ENCODE measurements around the gene BACH1. TPM values are rescaled to one million over a fixed set of nuclear protein-coding genes. Genes with fewer than 3 reads are reported as not detected.
A peak's percentile ranks its signal among the peaks of the same experiment; 100 is the strongest.

BACH1 gene
- total and polyA plus RNA-seq, 4 donors: 12.1 to 103 (median 52.4) TPM

DNA sequence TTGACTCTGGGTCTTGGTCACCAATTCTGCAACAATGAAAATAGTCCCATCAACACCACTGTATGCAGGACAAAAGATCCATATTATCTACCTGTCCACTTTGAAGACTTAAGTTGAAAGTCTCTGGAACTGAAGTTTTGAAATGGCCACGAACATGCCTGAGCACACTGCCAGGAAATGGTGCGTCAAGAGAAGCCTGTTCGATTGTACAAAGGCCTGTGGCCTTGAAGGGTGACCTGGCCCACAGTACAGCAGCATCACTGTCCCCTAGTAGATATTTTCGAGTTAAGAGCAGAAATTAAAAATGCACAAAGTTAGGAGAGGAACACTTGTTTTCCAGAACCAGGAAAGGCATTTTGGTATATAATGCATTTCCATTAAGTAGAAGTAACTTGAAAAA, 78.5 kb downstream of the BACH1 start:
- Histone ChIP-seq H3K4me1 (ENCODE audit: control insufficient read depth in 1 of 2, insufficient read depth in 2 of 2, low read length in 2 of 2) (peaks cover 0 to 1% of the 10 kb centered on the region in 2 donors), H3K4me3 (ENCODE audit: low read length in 2 of 2) (no peak overlapping the region), H3K9me3 (ENCODE audit: control insufficient read depth, low read length) (peaks cover 2% of the 10 kb centered on the region), H3K27ac (ENCODE audit: low read depth in 1 of 2, low read length in 2 of 2) (no peak overlapping the region), H3K27me3 (ENCODE audit: control insufficient read depth in 1 of 2, insufficient read depth in 2 of 2, low read length in 1 of 2) (no peaks in the 10 kb centered on the region), H3K36me3 (ENCODE audit: control insufficient read depth in 1 of 2, insufficient read depth in 2 of 2, low read length in 1 of 2) (peaks cover 0 to 1% of the 10 kb centered on the region in 2 donors)
- 88 to 95% methylated on average over 4 of the region's 4 CpGs for WGBS, 2 donors
- intact Hi-C loops (cut with DNase I): no loop called here
- no peak for DNase-seq
- ATAC-seq (ENCODE audit: low FRiP score): no peak

GRCh38 chr21:29378832-29379231, 80.1 kb downstream of the BACH1 start:
- Histone ChIP-seq H3K27ac (ENCODE audit: low read depth in 1 of 2, low read length in 2 of 2) (no peak overlapping the region), H3K4me3 (ENCODE audit: low read length in 2 of 2) (no peak overlapping the region), H3K36me3 (ENCODE audit: control insufficient read depth in 1 of 2, insufficient read depth in 2 of 2, low read length in 1 of 2) (no peaks in the 10 kb centered on the region), H3K4me1 (ENCODE audit: control insufficient read depth in 1 of 2, insufficient read depth in 2 of 2, low read length in 2 of 2) (peaks cover 0 to 1% of the 10 kb centered on the region in 2 donors), H3K27me3 (ENCODE audit: control insufficient read depth in 1 of 2, insufficient read depth in 2 of 2, low read length in 1 of 2) (no peaks in the 10 kb centered on the region), H3K9me3 (ENCODE audit: control insufficient read depth, low read length) (peaks cover 2% of the 10 kb centered on the region)
- DNase-seq (no peak), ATAC-seq (ENCODE audit: low FRiP score) (no peak)
- WGBS, 2 donors: 61 to 74% methylated on average over 4 of the region's 4 CpGs
- intact Hi-C loops (cut with DNase I): no loop called here

DNA sequence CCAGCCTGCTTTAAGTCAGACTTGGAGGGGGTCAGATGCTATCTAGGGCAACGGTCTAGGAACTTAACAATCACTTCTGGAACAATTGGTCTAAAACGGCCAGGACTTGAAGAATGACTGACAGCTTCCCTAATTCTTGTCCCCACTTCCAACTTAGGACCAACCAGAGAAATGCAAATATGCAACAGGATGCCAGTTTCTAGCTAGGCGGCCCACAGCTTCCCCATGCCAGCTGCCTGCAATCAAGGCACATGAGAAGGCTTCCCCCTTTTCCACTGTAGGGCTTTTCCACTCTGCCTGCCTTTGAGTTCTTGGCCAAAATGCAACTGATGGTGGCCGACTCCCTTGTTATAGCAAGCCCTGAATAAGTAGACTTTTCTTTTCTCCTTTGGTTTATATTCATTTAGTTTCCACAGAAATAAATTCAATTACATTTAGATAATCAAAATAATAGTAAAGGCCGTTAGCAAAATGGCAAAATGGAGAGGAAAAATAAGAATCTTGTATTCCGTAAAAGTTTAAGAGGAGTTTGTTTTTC, 80.9 kb downstream of the BACH1 start:
- Histone ChIP-seq H3K36me3 (ENCODE audit: control insufficient read depth in 1 of 2, insufficient read depth in 2 of 2, low read length in 1 of 2) (no peaks in the 10 kb centered on the region), H3K27me3 (ENCODE audit: control insufficient read depth in 1 of 2, insufficient read depth in 2 of 2, low read length in 1 of 2) (no peaks in the 10 kb centered on the region), H3K27ac (ENCODE audit: low read depth in 1 of 2, low read length in 2 of 2) (no peak overlapping the region), H3K4me3 (ENCODE audit: low read length in 2 of 2) (no peak overlapping the region), H3K9me3 (ENCODE audit: control insufficient read depth, low read length) (peaks cover 2% of the 10 kb centered on the region), H3K4me1 (ENCODE audit: control insufficient read depth in 1 of 2, insufficient read depth in 2 of 2, low read length in 2 of 2) (peaks cover 0 to 1% of the 10 kb centered on the region in 2 donors)
- 88 to 89% methylated on average over 6 of the region's 6 CpGs for WGBS, 2 donors
- DNase-seq: peak in 1 of 2 donors; percentile 47
- intact Hi-C loops (cut with DNase I): no loop called here
- ATAC-seq (ENCODE audit: low FRiP score): no peak

- Histone ChIP-seq H3K4me3 (ENCODE audit: low read length in 2 of 2) (no peak overlapping the region), H3K27me3 (ENCODE audit: control insufficient read depth in 1 of 2, insufficient read depth in 2 of 2, low read length in 1 of 2) (no peaks in the 10 kb centered on the region), H3K27ac (ENCODE audit: low read depth in 1 of 2, low read length in 2 of 2) (no peak overlapping the region), H3K4me1 (ENCODE audit: control insufficient read depth in 1 of 2, insufficient read depth in 2 of 2, low read length in 2 of 2) (peaks cover 0 to 1% of the 10 kb centered on the region in 2 donors), H3K9me3 (ENCODE audit: control insufficient read depth, low read length) (peaks cover 2% of the 10 kb centered on the region), H3K36me3 (ENCODE audit: control insufficient read depth in 1 of 2, insufficient read depth in 2 of 2, low read length in 1 of 2) (no peaks in the 10 kb centered on the region)
- intact Hi-C loops (cut with DNase I): no loop called here
- DNase-seq (no peak), ATAC-seq (ENCODE audit: low FRiP score) (no peak)
- 90 to 91% methylated on average over 4 of the region's 4 CpGs for WGBS, 2 donors
These were observed 83.4 kb downstream of the BACH1 start for GRCh38 chr21:29382030-29382654.

GRCh38 chr21:29384683-29385359, 86.1 kb downstream of the BACH1 start:
- no peak overlapping the region for H3K4me3 ChIP-seq (ENCODE audit: low read length in 2 of 2)

DNA sequence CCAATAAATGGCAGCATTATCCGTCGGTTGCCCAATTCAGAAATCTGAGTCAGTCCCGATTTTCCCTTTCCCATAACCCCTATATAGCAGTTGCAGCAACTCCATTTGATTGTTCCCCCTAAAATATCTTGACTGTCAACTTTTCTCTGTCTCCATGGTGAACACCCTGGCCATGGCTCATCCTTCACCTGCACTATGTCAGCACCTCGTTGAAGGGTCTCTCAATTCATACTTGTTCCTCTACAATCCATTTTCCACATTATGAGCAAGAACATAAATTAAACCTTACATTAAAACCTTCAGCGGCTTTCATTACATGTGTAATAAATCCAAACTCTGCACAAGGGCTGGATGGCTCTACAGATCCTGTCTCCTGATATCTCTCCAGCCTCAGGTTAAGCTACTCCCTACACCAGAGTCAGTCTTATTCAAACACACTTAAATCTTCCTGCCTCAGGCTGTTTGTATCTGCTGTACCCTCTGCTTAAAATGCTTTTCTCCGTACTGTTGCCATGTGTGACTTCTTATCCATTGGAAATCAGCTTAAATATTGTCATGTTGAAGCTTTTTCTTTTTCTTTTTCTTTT, 87.3 kb downstream of the BACH1 start:
- no peak for ATAC-seq (ENCODE audit: low FRiP score)
- no peaks in the 10 kb centered on the region for H3K36me3 ChIP-seq (ENCODE audit: control insufficient read depth in 1 of 2, insufficient read depth in 2 of 2, low read length in 1 of 2)
- H3K4me1 ChIP-seq (ENCODE audit: control insufficient read depth in 1 of 2, insufficient read depth in 2 of 2, low read length in 2 of 2): no peaks in the 10 kb centered on the region
- no peaks in the 10 kb centered on the region for H3K9me3 ChIP-seq (ENCODE audit: control insufficient read depth, low read length)
- WGBS, 2 donors: 91% methylated on average over 6 of the region's 6 CpGs
- intact Hi-C loops (cut with DNase I): no loop called here
- DNase-seq: no peak
- H3K4me3 ChIP-seq (ENCODE audit: low read length in 2 of 2): no peak overlapping the region
- no peak overlapping the region for H3K27ac ChIP-seq (ENCODE audit: low read depth in 1 of 2, low read length in 2 of 2)
- no peaks in the 10 kb centered on the region for H3K27me3 ChIP-seq (ENCODE audit: control insufficient read depth in 1 of 2, insufficient read depth in 2 of 2, low read length in 1 of 2)

More at GRCh38 chr21:29384683-29385359, 86.1 kb downstream of the BACH1 start:
- no peaks in the 10 kb centered on the region for H3K27me3 ChIP-seq (ENCODE audit: control insufficient read depth in 1 of 2, insufficient read depth in 2 of 2, low read length in 1 of 2)
- H3K27ac ChIP-seq (ENCODE audit: low read depth in 1 of 2, low read length in 2 of 2): no peak overlapping the region
- no peaks in the 10 kb centered on the region for H3K36me3 ChIP-seq (ENCODE audit: control insufficient read depth in 1 of 2, insufficient read depth in 2 of 2, low read length in 1 of 2)
- intact Hi-C loops (cut with DNase I): no loop called here
- H3K9me3 ChIP-seq (ENCODE audit: control insufficient read depth, low read length): no peaks in the 10 kb centered on the region
- DNase-seq (no peak), ATAC-seq (ENCODE audit: low FRiP score) (no peak)
- no peaks in the 10 kb centered on the region for H3K4me1 ChIP-seq (ENCODE audit: control insufficient read depth in 1 of 2, insufficient read depth in 2 of 2, low read length in 2 of 2)
- 51 to 57% methylated on average over 2 of the region's 2 CpGs for WGBS, 2 donors

GRCh38 chr21:29386803-29387202, 88.1 kb downstream of the BACH1 start:
- Histone ChIP-seq H3K9me3 (ENCODE audit: control insufficient read depth, low read length) (no peaks in the 10 kb centered on the region), H3K36me3 (ENCODE audit: control insufficient read depth in 1 of 2, insufficient read depth in 2 of 2, low read length in 1 of 2) (no peaks in the 10 kb centered on the region), H3K4me1 (ENCODE audit: control insufficient read depth in 1 of 2, insufficient read depth in 2 of 2, low read length in 2 of 2) (no peaks in the 10 kb centered on the region), H3K27me3 (ENCODE audit: control insufficient read depth in 1 of 2, insufficient read depth in 2 of 2, low read length in 1 of 2) (no peaks in the 10 kb centered on the region), H3K27ac (ENCODE audit: low read depth in 1 of 2, low read length in 2 of 2) (no peak overlapping the region), H3K4me3 (ENCODE audit: low read length in 2 of 2) (no peak overlapping the region)
- intact Hi-C loops (cut with DNase I): no loop called here
- 87 to 90% methylated on average over 4 of the region's 4 CpGs for WGBS, 2 donors
- ATAC-seq (ENCODE audit: low FRiP score) (no peak), DNase-seq (no peak)

DNA sequence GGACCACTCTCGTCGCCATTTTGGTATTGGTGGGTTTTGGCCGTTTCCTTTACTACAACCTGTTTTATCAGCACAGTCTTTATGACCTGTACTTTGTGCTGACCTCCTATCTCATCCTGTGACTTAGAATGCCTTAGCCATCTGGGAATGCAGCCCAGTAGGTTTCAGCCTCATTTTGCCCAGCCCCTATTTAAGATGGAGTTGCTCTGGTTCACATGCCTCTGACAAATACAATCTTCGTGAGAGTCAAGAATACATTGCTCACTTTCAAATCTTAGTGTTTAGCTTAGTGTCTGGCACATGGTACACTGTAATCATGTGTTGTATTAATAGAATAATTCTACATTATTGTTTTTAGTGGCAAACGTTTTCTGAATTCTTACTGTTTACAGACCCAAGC, 88.9 kb downstream of the BACH1 start:
- no peak overlapping the region for H3K4me3 ChIP-seq (ENCODE audit: low read length in 2 of 2)
- H3K4me1 ChIP-seq (ENCODE audit: control insufficient read depth in 1 of 2, insufficient read depth in 2 of 2, low read length in 2 of 2): no peaks in the 10 kb centered on the region
- H3K9me3 ChIP-seq (ENCODE audit: control insufficient read depth, low read length): no peaks in the 10 kb centered on the region
- H3K27me3 ChIP-seq (ENCODE audit: control insufficient read depth in 1 of 2, insufficient read depth in 2 of 2, low read length in 1 of 2): no peaks in the 10 kb centered on the region
- DNase-seq (no peak), ATAC-seq (ENCODE audit: low FRiP score) (no peak)
- H3K36me3 ChIP-seq (ENCODE audit: control insufficient read depth in 1 of 2, insufficient read depth in 2 of 2, low read length in 1 of 2): no peaks in the 10 kb centered on the region
- 49 to 50% methylated on average over 5 of the region's 5 CpGs for WGBS, 2 donors
- intact Hi-C loops (cut with DNase I): no loop called here
- no peak overlapping the region for H3K27ac ChIP-seq (ENCODE audit: low read depth in 1 of 2, low read length in 2 of 2)
